HEK293 (cell line): ENCODE results near the gene HDDC2.

Experiments
- CTCF ChIA-PET: fragments of 350-600 bp; formaldehyde crosslinking; extraction: SDS; loops from one replicate; lab custom pipeline; 2021; ENCODE audit warnings: antibody characterized with exemption; lab: Yijun Ruan, JAX
- POLR2A ChIA-PET: fragments of 300-600 bp; formaldehyde crosslinking; extraction: SDS; loops from one replicate; lab custom pipeline; 2020; ENCODE audit warnings: antibody characterized with exemption, inconsistent platforms; lab: Yijun Ruan, JAX
- H3K27ac ChIP-seq: fragments of 200-500 bp; sonication (Bioruptor generic); 2 replicates; pipeline ENCODE4 v1.5.1; 2014; ENCODE audit warnings: low read depth, low read length, control low read depth, inconsistent platforms; ENCODE audit errors: extremely low read depth
- H3K36me3 ChIP-seq, 2 experiments: fragments of 200-500 bp in 1 of 2; sonication (Bioruptor generic) in 1 of 2; 1 replicate in 1 of 2; 2 replicates in 1 of 2; pipeline ENCODE4 v1.5.1; 2014 to 2017; ENCODE audit warnings: inconsistent platforms in 2 of 2, low read length in 2 of 2; ENCODE audit not compliant: control insufficient read depth in 2 of 2, insufficient read depth in 1 of 2
- H3K4me1 ChIP-seq: fragments of 200-500 bp; sonication (Bioruptor generic); 2 replicates; pipeline ENCODE4 v1.5.1; 2014; ENCODE audit warnings: mild to moderate bottlenecking, low read length, inconsistent platforms; ENCODE audit not compliant: control insufficient read depth, insufficient read depth
- H3K4me3 ChIP-seq: 2 replicates; pipeline ENCODE4 v1.5.1; 2011; ENCODE audit warnings: low read depth, mild to moderate bottlenecking, control low read depth, low read length, moderate library complexity
- H3K9me3 ChIP-seq: fragments of 200-500 bp; sonication (Bioruptor generic); 2 replicates; pipeline ENCODE4 v1.5.1; 2014; ENCODE audit warnings: low read depth, low read length, inconsistent platforms; ENCODE audit not compliant: control insufficient read depth, insufficient read depth
- GLIS2 ChIP-seq: fragments of 450-650 bp; formaldehyde crosslinking; IDR thresholded peaks from 2 replicates; pipeline ENCODE4 v1.5.1; 2016; ENCODE audit warnings: missing biosample characterization, missing genetic modification characterization
- HOXA7 ChIP-seq: sonication (generic); formaldehyde crosslinking; IDR thresholded peaks from 2 replicates; pipeline ENCODE4 v1.8.1; 2022; ENCODE audit warnings: missing genetic modification reagents, borderline replicate concordance
- HOXD13 ChIP-seq: sonication (generic); formaldehyde crosslinking; IDR thresholded peaks from 2 replicates; pipeline ENCODE4 v1.8.0; 2022; ENCODE audit warnings: missing genetic modification reagents, borderline replicate concordance
- PRDM1 ChIP-seq: fragments of 450-650 bp; formaldehyde crosslinking; IDR thresholded peaks from 2 replicates; pipeline ENCODE4; 2016; ENCODE audit warnings: missing biosample characterization, missing genetic modification characterization
- PRDM10 ChIP-seq: fragments of 450-650 bp; formaldehyde crosslinking; IDR thresholded peaks from 2 replicates; pipeline ENCODE4 v1.5.1; 2016; ENCODE audit warnings: missing biosample characterization, missing genetic modification characterization
- SP2 ChIP-seq: fragments of 450-650 bp; formaldehyde crosslinking; IDR thresholded peaks from 2 replicates; pipeline ENCODE4 v1.5.1; 2016; ENCODE audit warnings: missing biosample characterization, missing genetic modification characterization
- ZBTB17 ChIP-seq: fragments of 450-650 bp; formaldehyde crosslinking; IDR thresholded peaks from 2 replicates; pipeline ENCODE4 v1.5.1; 2016; ENCODE audit warnings: missing biosample characterization, missing genetic modification characterization
- ZBTB48 ChIP-seq: fragments of 450-650 bp; formaldehyde crosslinking; IDR thresholded peaks from 2 replicates; pipeline ENCODE4 v1.5.1; 2016; ENCODE audit warnings: missing biosample characterization, missing genetic modification characterization
- ZFP37 ChIP-seq: fragments of 450-650 bp; formaldehyde crosslinking; IDR thresholded peaks from 2 replicates; pipeline ENCODE4 v1.5.1; 2016; ENCODE audit warnings: missing biosample characterization, missing genetic modification characterization
- ZNF121 ChIP-seq: fragments of 450-650 bp; formaldehyde crosslinking; IDR thresholded peaks from 2 replicates; pipeline ENCODE4 v1.5.1; 2016; ENCODE audit warnings: missing biosample characterization, missing genetic modification characterization
- ZNF132 ChIP-seq: fragments of 450-650 bp; formaldehyde crosslinking; IDR thresholded peaks from 2 replicates; pipeline ENCODE4 v1.5.1; 2017; ENCODE audit warnings: missing biosample characterization, missing genetic modification characterization, borderline replicate concordance
- ZNF433 ChIP-seq: fragments of 450-650 bp; formaldehyde crosslinking; IDR thresholded peaks from 2 replicates; pipeline ENCODE4 v1.5.1; 2016; ENCODE audit warnings: missing biosample characterization, missing genetic modification characterization, low read depth
- ZNF513 ChIP-seq: fragments of 450-650 bp; IDR thresholded peaks from 2 replicates; pipeline ENCODE4 v1.5.1; 2018; ENCODE audit warnings: missing biosample characterization, missing genetic modification characterization
- ZNF529 ChIP-seq: fragments of 450-650 bp; formaldehyde crosslinking; IDR thresholded peaks from 2 replicates; pipeline ENCODE4 v1.5.1; 2017; ENCODE audit warnings: missing genetic modification characterization, missing biosample characterization; ENCODE audit not compliant: insufficient replicate concordance
- ZNF558 ChIP-seq: fragments of 450-650 bp; formaldehyde crosslinking; IDR thresholded peaks from 2 replicates; pipeline ENCODE4 v1.5.1; 2016; ENCODE audit warnings: missing biosample characterization, missing genetic modification characterization
- ZNF654 ChIP-seq: fragments of 450-650 bp; formaldehyde crosslinking; IDR thresholded peaks from 2 replicates; pipeline ENCODE4 v1.5.1; 2016; ENCODE audit warnings: low read depth, missing biosample characterization, missing genetic modification characterization
- ZNF777 ChIP-seq: fragments of 450-650 bp; formaldehyde crosslinking; IDR thresholded peaks from 2 replicates; pipeline ENCODE4 v1.5.1; 2017; ENCODE audit warnings: missing biosample characterization, missing genetic modification characterization, borderline replicate concordance
- TF ChIP-seq, protein P1 (sequence below): fragments of 450-650 bp; formaldehyde crosslinking; IDR thresholded peaks from 2 replicates; pipeline ENCODE4 v1.5.1; 2017; ENCODE audit warnings: missing biosample characterization, mild to moderate bottlenecking, missing genetic modification characterization, moderate library complexity
- TF ChIP-seq, protein P2 (sequence below): sonication (generic); formaldehyde crosslinking; IDR thresholded peaks from 2 replicates; pipeline ENCODE4 v1.8.1; 2022; ENCODE audit warnings: mild to moderate bottlenecking, moderate library complexity, missing genetic modification reagents
- TF ChIP-seq, protein P3 (sequence below): fragments of 450-650 bp; formaldehyde crosslinking; IDR thresholded peaks from 2 replicates; pipeline ENCODE4 v1.5.1; 2016; ENCODE audit warnings: missing biosample characterization, missing genetic modification characterization

The HDDC2 gene

GRCh38 chr6:125264476-125264875 is 37.3 kb downstream of the HDDC2 start (continued):
- TF ChIP-seq, protein P1, sequence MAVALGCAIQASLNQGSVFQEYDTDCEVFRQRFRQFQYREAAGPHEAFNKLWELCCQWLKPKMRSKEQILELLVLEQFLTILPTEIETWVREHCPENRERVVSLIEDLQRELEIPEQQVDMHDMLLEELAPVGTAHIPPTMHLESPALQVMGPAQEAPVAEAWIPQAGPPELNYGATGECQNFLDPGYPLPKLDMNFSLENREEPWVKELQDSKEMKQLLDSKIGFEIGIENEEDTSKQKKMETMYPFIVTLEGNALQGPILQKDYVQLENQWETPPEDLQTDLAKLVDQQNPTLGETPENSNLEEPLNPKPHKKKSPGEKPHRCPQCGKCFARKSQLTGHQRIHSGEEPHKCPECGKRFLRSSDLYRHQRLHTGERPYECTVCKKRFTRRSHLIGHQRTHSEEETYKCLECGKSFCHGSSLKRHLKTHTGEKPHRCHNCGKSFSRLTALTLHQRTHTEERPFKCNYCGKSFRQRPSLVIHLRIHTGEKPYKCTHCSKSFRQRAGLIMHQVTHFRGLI (tag by site-specific recombination), result no peak
- TF ChIP-seq, protein P2, sequence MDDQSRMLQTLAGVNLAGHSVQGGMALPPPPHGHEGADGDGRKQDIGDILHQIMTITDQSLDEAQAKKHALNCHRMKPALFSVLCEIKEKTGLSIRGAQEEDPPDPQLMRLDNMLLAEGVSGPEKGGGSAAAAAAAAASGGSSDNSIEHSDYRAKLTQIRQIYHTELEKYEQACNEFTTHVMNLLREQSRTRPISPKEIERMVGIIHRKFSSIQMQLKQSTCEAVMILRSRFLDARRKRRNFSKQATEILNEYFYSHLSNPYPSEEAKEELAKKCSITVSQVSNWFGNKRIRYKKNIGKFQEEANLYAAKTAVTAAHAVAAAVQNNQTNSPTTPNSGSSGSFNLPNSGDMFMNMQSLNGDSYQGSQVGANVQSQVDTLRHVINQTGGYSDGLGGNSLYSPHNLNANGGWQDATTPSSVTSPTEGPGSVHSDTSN (CRISPR knock-in tag), result no peak
- no peak for TF ChIP-seq ZBTB48 (tag by site-specific recombination)

DNA sequence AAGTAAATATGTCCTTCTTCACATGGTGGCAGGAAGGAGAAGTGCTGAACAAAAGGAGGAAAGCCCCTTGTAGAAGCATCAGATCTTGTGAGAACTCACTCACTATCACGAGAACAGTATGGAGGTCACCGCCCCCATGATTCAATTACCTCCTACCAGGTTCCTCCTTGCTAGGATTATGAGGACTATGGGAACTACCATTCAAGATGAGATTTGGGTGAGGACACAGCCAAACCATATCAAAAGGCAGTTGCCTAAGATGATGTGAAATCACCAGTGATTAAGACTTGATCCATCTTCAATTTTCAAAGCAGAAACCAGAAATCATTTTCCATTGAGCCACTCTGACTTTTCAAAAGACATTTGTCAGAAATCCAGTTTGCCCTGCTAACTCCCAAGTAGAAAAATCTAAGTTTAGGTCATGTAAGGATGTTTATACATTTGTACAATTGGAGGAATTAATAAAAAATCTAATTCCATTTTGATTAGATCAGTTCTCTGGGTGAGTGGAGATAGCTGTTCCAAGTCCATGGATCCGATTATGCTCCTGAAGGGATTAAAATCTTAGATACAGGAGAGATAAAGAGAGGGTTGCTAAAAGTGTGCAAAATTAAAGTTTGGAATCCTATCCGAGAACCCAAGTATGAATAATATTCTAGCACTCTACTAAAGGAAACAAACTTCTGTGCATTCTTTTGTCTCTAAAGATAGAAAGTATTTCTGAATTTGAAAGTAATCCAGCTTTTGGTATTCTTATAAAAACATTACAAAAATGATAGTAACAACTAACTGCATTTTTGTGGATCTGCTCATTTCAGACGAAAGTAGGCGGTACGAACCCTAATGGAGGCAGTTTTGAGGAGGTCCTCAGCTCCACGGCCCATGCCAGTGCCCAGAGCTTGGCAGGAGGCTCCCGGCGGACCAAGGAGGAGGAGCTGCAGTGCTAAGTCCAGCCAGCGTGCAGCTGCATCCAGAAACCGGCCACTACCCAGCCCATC is 39.5 kb downstream of the HDDC2 start:
- CTCF ChIA-PET, result no interaction called here
- TF ChIP-seq ZNF529 (tag by site-specific recombination) (no peak), PRDM10 (tag by site-specific recombination) (peak; percentile 72)
- H3K27ac ChIP-seq, result no peak overlapping the region
- H3K9me3 ChIP-seq, result no peaks in the 10 kb centered on the region
- no peak overlapping the region for H3K4me3 ChIP-seq
- H3K4me1 ChIP-seq, result 0 out of 2 replicates have a peak, but pooled peaks cover 3% of the 10 kb centered on the region
- H3K36me3 ChIP-seq, result peaks cover 4 to 10% of the 10 kb centered on the region in 2 experiments; a peak in 2 of 3 replicates
- POLR2A ChIA-PET, result no interaction called here

DNA sequence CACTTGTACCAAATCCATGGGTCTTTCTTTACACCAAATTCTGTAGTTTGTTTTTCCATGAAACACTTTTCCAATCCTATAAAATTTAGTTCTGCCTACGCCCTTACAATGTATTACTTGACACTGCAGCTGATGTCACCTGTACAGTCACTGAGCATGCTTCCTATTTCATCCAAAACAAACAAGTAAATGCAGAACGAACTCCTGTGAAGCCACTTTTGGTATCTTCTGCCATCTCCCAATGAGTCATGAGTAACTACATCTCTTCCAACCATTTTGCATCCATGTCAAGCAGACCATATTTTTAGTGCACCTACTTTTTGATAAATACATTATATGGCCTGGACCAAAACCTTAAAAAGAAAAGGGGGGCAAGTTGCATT is 42.4 kb downstream of the HDDC2 start:
- H3K36me3 ChIP-seq, result peaks cover 4 to 7% of the 10 kb centered on the region in 2 experiments; a peak in 2 of 3 replicates
- no peak overlapping the region for H3K4me3 ChIP-seq
- CTCF ChIA-PET, result no interaction called here
- POLR2A ChIA-PET, result no interaction called here
- no peak overlapping the region for H3K27ac ChIP-seq
- no peaks in the 10 kb centered on the region for H3K9me3 ChIP-seq
- H3K4me1 ChIP-seq, result 0 out of 2 replicates have a peak, but pooled peaks cover 3% of the 10 kb centered on the region
- TF ChIP-seq ZNF121 (tag by site-specific recombination) (no peak), HOXD13 (CRISPR knock-in tag) (no peak), ZNF777 (tag by site-specific recombination) (no peak), ZNF654 (tag by site-specific recombination) (no peak), PRDM1 (tag by site-specific recombination) (0 out of 2 replicates have a peak, but pooled peaks have one; percentile 10), ZNF558 (tag by site-specific recombination) (no peak), GLIS2 (tag by site-specific recombination) (no peak), ZNF513 (no peak), HOXA7 (CRISPR knock-in tag) (no peak), SP2 (tag by site-specific recombination) (no peak), ZNF132 (tag by site-specific recombination) (no peak), ZFP37 (tag by site-specific recombination) (0 out of 2 replicates have a peak, but pooled peaks have one; percentile 31), ZNF433 (no peak), ZBTB17 (no peak)
- TF ChIP-seq, protein P3, sequence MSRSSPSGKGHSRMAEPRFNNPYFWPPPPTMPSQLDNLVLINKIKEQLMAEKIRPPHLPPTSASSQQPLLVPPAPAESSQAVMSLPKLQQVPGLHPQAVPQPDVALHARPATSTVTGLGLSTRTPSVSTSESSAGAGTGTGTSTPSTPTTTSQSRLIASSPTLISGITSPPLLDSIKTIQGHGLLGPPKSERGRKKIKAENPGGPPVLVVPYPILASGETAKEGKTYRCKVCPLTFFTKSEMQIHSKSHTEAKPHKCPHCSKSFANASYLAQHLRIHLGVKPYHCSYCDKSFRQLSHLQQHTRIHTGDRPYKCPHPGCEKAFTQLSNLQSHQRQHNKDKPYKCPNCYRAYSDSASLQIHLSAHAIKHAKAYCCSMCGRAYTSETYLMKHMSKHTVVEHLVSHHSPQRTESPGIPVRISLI (tag by site-specific recombination), result no peak
